SK-N-SH treated with all-trans-retinoic acid at 6 μM for 48 hours (cell line): Measurements from ENCODE around the gene ZNF385C.

Experiments
- PPARA ChIP-seq: fragments of 250-450 bp; sonication (Bioruptor Pico); IDR thresholded peaks from 2 replicates; pipeline ENCODE4 v1.5.0; 2020; ENCODE audit warnings: mild to moderate bottlenecking, borderline replicate concordance
- ZFP3 ChIP-seq: fragments of 250-450 bp; sonication (Bioruptor Pico); IDR thresholded peaks from 2 replicates; pipeline ENCODE4 v1.5.0; 2020; ENCODE audit warnings: mild to moderate bottlenecking, moderate library complexity

- TF ChIP-seq ZFP3: no peak
- TF ChIP-seq PPARA (CRISPR knock-in tag): no peak
These were observed 122.0 kb downstream of the ZNF385C start for GRCh38 chr17:41976142-41976768.
